ENCODE data around the gene CAMK2B. TPM values are rescaled to one million over a fixed set of nuclear protein-coding genes. Genes with fewer than 3 reads are reported as not detected.

CAMK2B gene
- total and polyA plus RNA-seq, 2 experiments from 2014 or later = 0.37 to 1.7 TPM

DNA sequence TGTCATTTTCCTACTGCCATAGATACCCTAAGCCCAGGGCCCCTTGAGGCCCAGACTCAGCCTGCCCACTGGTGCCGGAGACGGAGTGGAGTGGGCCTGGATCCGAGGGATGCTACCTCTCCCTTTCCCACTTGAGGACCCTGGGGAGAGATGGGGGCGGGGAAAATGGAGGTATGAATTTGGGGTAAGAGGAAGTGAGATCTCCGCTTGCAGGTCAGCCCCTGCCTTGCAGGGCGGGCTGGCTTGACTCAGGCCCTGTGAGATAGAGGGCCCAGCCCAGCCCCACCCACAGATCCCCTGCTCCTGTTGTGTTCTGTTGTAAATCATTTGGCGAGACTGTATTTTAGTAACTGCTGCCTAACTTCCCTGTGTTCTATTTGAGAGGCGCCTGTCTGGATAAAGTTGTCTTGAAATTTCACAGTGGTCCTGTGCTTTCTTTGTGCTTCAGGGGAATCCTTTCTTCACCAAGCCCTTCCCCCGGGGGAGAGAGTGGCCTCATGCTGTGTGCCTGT, 111.5 kb downstream of the CAMK2B start:
- H3K4me1 ChIP-seq (ENCODE audit: insufficient read depth) = no peaks in the 10 kb centered on the region
- H3K9me3 ChIP-seq (ENCODE audit: low read depth) = no peaks in the 10 kb centered on the region
- no peaks in the 10 kb centered on the region for H3K79me2 ChIP-seq
- no peak for DNase-seq (ENCODE audit: low spot score)
- TF ChIP-seq EZH2 (IDR thresholded peaks at IDR 0.05; ENCODE audit: borderline replicate concordance) (no peak), EZH2phosphoT487 (IDR thresholded peaks at IDR 0.05; ENCODE audit: low read depth, severe bottlenecking, unreplicated experiment) (no peak)
- TF ChIP-seq, protein P1, sequence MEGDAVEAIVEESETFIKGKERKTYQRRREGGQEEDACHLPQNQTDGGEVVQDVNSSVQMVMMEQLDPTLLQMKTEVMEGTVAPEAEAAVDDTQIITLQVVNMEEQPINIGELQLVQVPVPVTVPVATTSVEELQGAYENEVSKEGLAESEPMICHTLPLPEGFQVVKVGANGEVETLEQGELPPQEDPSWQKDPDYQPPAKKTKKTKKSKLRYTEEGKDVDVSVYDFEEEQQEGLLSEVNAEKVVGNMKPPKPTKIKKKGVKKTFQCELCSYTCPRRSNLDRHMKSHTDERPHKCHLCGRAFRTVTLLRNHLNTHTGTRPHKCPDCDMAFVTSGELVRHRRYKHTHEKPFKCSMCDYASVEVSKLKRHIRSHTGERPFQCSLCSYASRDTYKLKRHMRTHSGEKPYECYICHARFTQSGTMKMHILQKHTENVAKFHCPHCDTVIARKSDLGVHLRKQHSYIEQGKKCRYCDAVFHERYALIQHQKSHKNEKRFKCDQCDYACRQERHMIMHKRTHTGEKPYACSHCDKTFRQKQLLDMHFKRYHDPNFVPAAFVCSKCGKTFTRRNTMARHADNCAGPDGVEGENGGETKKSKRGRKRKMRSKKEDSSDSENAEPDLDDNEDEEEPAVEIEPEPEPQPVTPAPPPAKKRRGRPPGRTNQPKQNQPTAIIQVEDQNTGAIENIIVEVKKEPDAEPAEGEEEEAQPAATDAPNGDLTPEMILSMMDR (IDR thresholded peaks at IDR 0.05; ENCODE audit: poor library complexity) = no peak
- no peaks in the 10 kb centered on the region for H4K20me1 ChIP-seq (ENCODE audit: insufficient read depth, poor library complexity, severe bottlenecking)
- H3K27me3 ChIP-seq = no peaks in the 10 kb centered on the region
- H3K36me3 ChIP-seq (replicated peaks; ENCODE audit: insufficient read depth, low read depth) = no peaks in the 10 kb centered on the region
- no peak overlapping the region for H2AFZ ChIP-seq
- no peaks in the 10 kb centered on the region for H3K9me2 ChIP-seq (replicated peaks; ENCODE audit: insufficient read depth)
- H3K4me2 ChIP-seq = no peak overlapping the region
- WGBS (ENCODE audit: low lambda C conversion rate, missing lambda C conversion rate) = 83% methylated on average over 9 of the region's 9 CpGs
- H3K4me3 ChIP-seq = no peak overlapping the region
- no peak overlapping the region for H3K27ac ChIP-seq

DNA sequence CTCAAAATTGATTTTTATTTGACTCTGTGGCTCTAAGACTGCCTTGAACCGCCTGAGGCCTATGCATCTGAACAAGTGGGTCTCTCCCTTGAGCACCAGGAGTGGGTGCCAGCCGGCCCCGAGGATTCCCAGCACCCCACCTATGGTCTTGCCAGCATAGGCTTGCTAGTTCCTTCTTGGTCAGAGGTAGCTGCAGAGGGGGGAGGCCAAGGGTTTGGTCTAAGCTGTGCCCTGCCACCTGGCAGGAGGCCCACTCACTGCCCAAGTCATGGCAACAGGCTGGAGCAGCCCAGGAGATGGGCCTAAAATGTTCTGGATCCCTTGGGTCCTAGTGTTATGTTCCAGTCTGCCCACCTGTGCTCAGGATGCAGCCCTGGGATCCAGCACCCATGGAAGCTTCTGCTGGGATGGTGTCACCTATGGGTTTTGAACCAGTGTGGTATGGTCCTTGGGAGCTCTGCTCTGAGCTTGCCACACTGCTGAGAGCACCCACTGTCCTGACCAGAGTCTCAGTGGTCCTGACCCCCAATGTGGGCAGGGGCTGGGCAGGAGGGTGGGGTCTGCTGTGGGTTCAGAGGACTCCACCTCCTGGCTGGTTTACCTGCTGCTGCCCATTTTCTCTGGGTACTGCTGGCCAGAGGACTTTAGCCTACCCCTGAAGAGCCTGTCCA, 112.1 kb downstream of the CAMK2B start:
- Histone ChIP-seq H3K9me3 (ENCODE audit: low read depth) (no peaks in the 10 kb centered on the region), H3K4me2 (no peak overlapping the region), H4K20me1 (ENCODE audit: insufficient read depth, poor library complexity, severe bottlenecking) (no peaks in the 10 kb centered on the region), H3K9me2 (replicated peaks; ENCODE audit: insufficient read depth) (no peaks in the 10 kb centered on the region), H3K4me3 (no peak overlapping the region), H3K36me3 (replicated peaks; ENCODE audit: insufficient read depth, low read depth) (no peaks in the 10 kb centered on the region), H3K4me1 (ENCODE audit: insufficient read depth) (no peaks in the 10 kb centered on the region), H3K27ac (no peak overlapping the region), H3K79me2 (no peaks in the 10 kb centered on the region), H3K27me3 (no peaks in the 10 kb centered on the region), H2AFZ (no peak overlapping the region)
- TF ChIP-seq EZH2phosphoT487 (IDR thresholded peaks at IDR 0.05; ENCODE audit: low read depth, severe bottlenecking, unreplicated experiment) (no peak), EZH2 (IDR thresholded peaks at IDR 0.05; ENCODE audit: borderline replicate concordance) (no peak)
- TF ChIP-seq, protein P1 (IDR thresholded peaks at IDR 0.05; ENCODE audit: poor library complexity) = no peak
- 98% methylated on average over 3 of the region's 3 CpGs for WGBS (ENCODE audit: low lambda C conversion rate, missing lambda C conversion rate)
- no peak for DNase-seq (ENCODE audit: low spot score)

DNA sequence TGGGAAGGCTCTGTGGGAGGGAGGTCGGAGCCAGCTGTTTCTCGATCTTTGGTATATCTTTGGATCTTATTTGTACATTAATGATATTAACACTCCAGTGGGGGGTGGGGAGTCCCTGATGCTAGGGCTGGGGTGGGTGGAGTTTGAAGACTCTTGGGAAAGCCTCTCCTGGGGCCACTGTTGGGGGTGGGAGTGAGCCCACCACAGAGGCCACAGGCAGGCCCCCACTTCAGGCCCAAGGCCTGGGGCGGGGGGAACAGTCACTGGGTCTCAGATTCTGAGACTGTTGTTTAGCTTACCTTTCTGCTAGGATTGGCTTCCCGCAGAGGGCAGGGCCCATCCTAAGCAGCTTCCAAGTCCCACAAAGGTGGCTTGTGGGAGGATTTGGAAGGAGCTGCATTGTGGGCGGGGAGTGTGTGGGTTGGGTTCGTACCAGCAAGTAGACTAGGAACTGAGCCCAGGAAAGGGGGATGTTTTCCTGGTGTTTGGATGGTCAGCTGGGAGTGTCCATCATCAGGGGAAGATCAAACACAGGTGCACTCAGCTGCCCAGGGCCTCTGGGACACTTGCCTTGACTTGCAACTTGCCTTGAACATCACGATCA, 112.7 kb downstream of the CAMK2B start:
- Histone ChIP-seq H3K36me3 (replicated peaks; ENCODE audit: insufficient read depth, low read depth) (no peaks in the 10 kb centered on the region), H3K4me1 (ENCODE audit: insufficient read depth) (no peaks in the 10 kb centered on the region), H3K27ac (no peak overlapping the region), H3K9me3 (ENCODE audit: low read depth) (no peaks in the 10 kb centered on the region), H3K4me3 (no peak overlapping the region), H3K4me2 (no peak overlapping the region), H3K9me2 (replicated peaks; ENCODE audit: insufficient read depth) (no peaks in the 10 kb centered on the region), H2AFZ (no peak overlapping the region), H4K20me1 (ENCODE audit: insufficient read depth, poor library complexity, severe bottlenecking) (no peaks in the 10 kb centered on the region), H3K79me2 (no peaks in the 10 kb centered on the region), H3K27me3 (no peaks in the 10 kb centered on the region)
- TF ChIP-seq EZH2phosphoT487 (IDR thresholded peaks at IDR 0.05; ENCODE audit: low read depth, severe bottlenecking, unreplicated experiment) = no peak
- no peak for TF ChIP-seq EZH2 (IDR thresholded peaks at IDR 0.05; ENCODE audit: borderline replicate concordance)
- TF ChIP-seq, protein P1 (IDR thresholded peaks at IDR 0.05; ENCODE audit: poor library complexity) = no peak
- no peak for DNase-seq (ENCODE audit: low spot score)
- WGBS (ENCODE audit: low lambda C conversion rate, missing lambda C conversion rate) = 90% methylated on average over 7 of the region's 7 CpGs

Data from hepatocyte (in vitro differentiated cells).